ENCODE data around the gene ARL14EPL. TPM values are rescaled to one million over a fixed set of nuclear protein-coding genes. Genes with fewer than 3 reads are reported as not detected.
"Not testable (repeated sequence)": the region's sequence is repeated elsewhere in the genome, so short reads cannot be mapped to it uniquely, and the experiment has no call there.

ARL14EPL gene
- total and polyA plus RNA-seq, 11 donors = not detected

- DNase-seq (no peak), ATAC-seq (no peak)
- Histone ChIP-seq H3K4me1 (no peaks in the 10 kb centered on the region), H3K36me3 (peaks cover 0 to 73% (median 63%) of the 10 kb centered on the region in 9 donors), H3K27ac (no peak overlapping the region), H3K4me3 (no peak overlapping the region), H3K27me3 (no peaks in the 10 kb centered on the region), H3K9me3 (peaks cover 0 to 7% (median 0%) of the 10 kb centered on the region in 12 donors)
- 72 to 98% (median 95%) methylated on average over 2 of the region's 2 CpGs for WGBS, 4 donors
- intact Hi-C loops (cut with DNase I) = no loop called here
- TF ChIP-seq POLR2A (IDR thresholded peaks at IDR 0.05) (no peak), CTCF (IDR thresholded peaks at IDR 0.05) (no peak)
Measured at GRCh38 chr5:116098998-116099397, 66.7 kb downstream of the ARL14EPL start.

- DNase-seq; H3K27ac ChIP-seq; ATAC-seq; H3K4me3 ChIP-seq; H3K4me1 ChIP-seq; H3K27me3 ChIP-seq; intact Hi-C loops (cut with DNase I): not testable (repeated sequence)
- Histone ChIP-seq H3K36me3 (peaks cover 0 to 22% (median 15%) of the 10 kb centered on the region in 9 donors), H3K9me3 (peaks cover 0 to 16% (median 0%) of the 10 kb centered on the region in 12 donors)
- 93 to 99% (median 93%) methylated on average over 2 of the region's 2 CpGs for WGBS, 4 donors
Measured at GRCh38 chr5:116104941-116105340, 72.7 kb downstream of the ARL14EPL start.

Other genes starting within 250 kb of the ARL14EPL start
- gene CDO1, start 215.8 kb upstream of the ARL14EPL start, total RNA-seq = 10 to 100 TPM in 3 of 9 donors, 1 to 10 TPM in 6; 2.7 to 37.2 (median 5.2) TPM
- gene CDO1, start 215.8 kb upstream of the ARL14EPL start, polyA plus RNA-seq = 1 to 10 TPM; 4.8 to 6.4 TPM
- 10 to 100 TPM; 15.3 to 29.2 (median 20.8) TPM for gene ATG12, start 190.9 kb upstream of the ARL14EPL start, total RNA-seq
- 10 to 100 TPM; 23.0 to 31.3 TPM for gene ATG12, start 190.9 kb upstream of the ARL14EPL start, polyA plus RNA-seq
- 10 to 100 TPM; 20.3 to 56.4 (median 46.6) TPM for gene AP3S1, start 190.5 kb upstream of the ARL14EPL start, total RNA-seq
- gene AP3S1, start 190.5 kb upstream of the ARL14EPL start, polyA plus RNA-seq = 10 to 100 TPM; 40.8 to 42.1 TPM
- 1 to 10 TPM in 1 of 9 donors, under 1 TPM in 5, not detected in 3; 0.13 to 2.1 (median 0.38) TPM for gene LVRN, start 70.0 kb upstream of the ARL14EPL start, total RNA-seq
- gene LVRN, start 70.0 kb upstream of the ARL14EPL start, polyA plus RNA-seq = under 1 TPM; 0.18 to 0.88 TPM
- gene COMMD10, start 52.6 kb downstream of the ARL14EPL start, total RNA-seq = 10 to 100 TPM; 25.2 to 42.2 (median 29.8) TPM
- 10 to 100 TPM; 26.0 to 32.5 TPM for gene COMMD10, start 52.6 kb downstream of the ARL14EPL start, polyA plus RNA-seq

Data from heart left ventricle (tissue), 16 donors.